Measurements from ENCODE around the gene EED. TPM values are rescaled to one million over a fixed set of nuclear protein-coding genes. Genes with fewer than 3 reads are reported as not detected.
A peak's percentile ranks its signal among the peaks of the same experiment; 100 is the strongest.

Gene EED
- total RNA-seq, 1 experiment from 2014 or later, result 25.2 TPM

DNA sequence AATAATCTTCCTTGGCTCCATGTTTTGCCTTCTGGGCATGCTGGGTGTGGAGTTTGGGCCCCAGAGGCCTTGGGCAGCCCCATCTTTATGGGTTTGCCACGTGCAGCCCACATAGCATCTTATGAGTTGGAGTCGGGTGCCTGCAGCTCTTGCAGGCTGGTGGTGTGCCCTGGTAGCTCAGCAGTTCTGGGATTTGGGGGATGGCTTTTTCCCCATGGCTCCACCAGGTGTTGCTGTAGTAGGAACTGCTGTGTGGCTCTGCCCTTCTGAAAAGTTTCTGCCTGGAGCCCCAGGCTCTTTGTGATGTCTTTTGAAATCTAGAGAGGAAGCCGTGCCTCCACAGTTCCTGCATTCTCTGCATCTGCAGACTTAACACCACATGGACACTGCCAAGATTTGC, 16.8 kb downstream of the EED start:
- H3K36me3 ChIP-seq (ENCODE audit: control insufficient read depth in 1 of 2, insufficient read depth in 2 of 2, low read length in 2 of 2), result peaks cover 2 to 9% of the 10 kb centered on the region in 2 experiments; a peak in 1 of 4 replicates
- no peak overlapping the region for H3K4me3 ChIP-seq (replicated peaks in 1 of 2; ENCODE audit: low read depth in 1 of 2, low read length in 2 of 2)
- BruUV-seq (replicated peaks), result no TSS peak
- ChIA-PET POLR2A (no interaction called here), CTCF (no interaction called here), RAD21 (ENCODE audit: low non-redundant PET in 1 of 2, low total read pairs in 2 of 2, uncharacterized antibody in 2 of 2, unreplicated experiment in 2 of 2) (no interaction called here)
- DNase-seq (ENCODE audit: low read depth, low spot score), result no peak
- H3K9ac ChIP-seq (ENCODE audit: low read length), result no peak overlapping the region
- H3K4me2 ChIP-seq (ENCODE audit: low read length), result no peak overlapping the region
- no peaks in the 10 kb centered on the region for H3K9me2 ChIP-seq (ENCODE audit: insufficient read depth)
- ATAC-seq, result peak; percentile 42; the same call in 1 of the 2 replicates
- H2AFZ ChIP-seq (ENCODE audit: low read depth, low read length, poor library complexity, severe bottlenecking), result no peak overlapping the region
- H3K79me2 ChIP-seq (ENCODE audit: insufficient read depth, low read length), result peaks cover 17% of the 10 kb centered on the region; the same call in 1 of the 2 replicates
- peaks cover 2% of the 10 kb centered on the region; the same call in 1 of the 2 replicates for H4K20me1 ChIP-seq (ENCODE audit: insufficient read depth)
- no peaks in the 10 kb centered on the region for H3K27me3 ChIP-seq (ENCODE audit: insufficient read depth, low read length)
- no peak for TF ChIP-seq ELF1 (IDR thresholded peaks at IDR 0.05; ENCODE audit: borderline replicate concordance, low read depth)
- no peak for TF ChIP-seq SP1 (IDR thresholded peaks at IDR 0.05; ENCODE audit: low read depth)
- TF ChIP-seq, protein P1, sequence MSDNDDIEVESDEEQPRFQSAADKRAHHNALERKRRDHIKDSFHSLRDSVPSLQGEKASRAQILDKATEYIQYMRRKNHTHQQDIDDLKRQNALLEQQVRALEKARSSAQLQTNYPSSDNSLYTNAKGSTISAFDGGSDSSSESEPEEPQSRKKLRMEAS (IDR thresholded peaks at IDR 0.05), result no peak
- TF ChIP-seq, protein P2, sequence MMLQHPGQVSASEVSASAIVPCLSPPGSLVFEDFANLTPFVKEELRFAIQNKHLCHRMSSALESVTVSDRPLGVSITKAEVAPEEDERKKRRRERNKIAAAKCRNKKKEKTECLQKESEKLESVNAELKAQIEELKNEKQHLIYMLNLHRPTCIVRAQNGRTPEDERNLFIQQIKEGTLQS (IDR thresholded peaks at IDR 0.05), result no peak
- no peak for TF ChIP-seq FOSL1 (IDR thresholded peaks at IDR 0.05; ENCODE audit: low read depth)
- no peak overlapping the region for H3K27ac ChIP-seq (ENCODE audit: low read depth, low read length)
- no peaks in the 10 kb centered on the region for H3K9me3 ChIP-seq (ENCODE audit: control insufficient read depth in 1 of 2, insufficient read depth in 1 of 2, low read depth in 1 of 2, low read length in 2 of 2)
- no peaks in the 10 kb centered on the region for H3K4me1 ChIP-seq (ENCODE audit: control insufficient read depth in 1 of 2, insufficient read depth in 2 of 2, low read length in 2 of 2)
- intact Hi-C loops (cut with micrococcal nuclease), result no loop called here

DNA sequence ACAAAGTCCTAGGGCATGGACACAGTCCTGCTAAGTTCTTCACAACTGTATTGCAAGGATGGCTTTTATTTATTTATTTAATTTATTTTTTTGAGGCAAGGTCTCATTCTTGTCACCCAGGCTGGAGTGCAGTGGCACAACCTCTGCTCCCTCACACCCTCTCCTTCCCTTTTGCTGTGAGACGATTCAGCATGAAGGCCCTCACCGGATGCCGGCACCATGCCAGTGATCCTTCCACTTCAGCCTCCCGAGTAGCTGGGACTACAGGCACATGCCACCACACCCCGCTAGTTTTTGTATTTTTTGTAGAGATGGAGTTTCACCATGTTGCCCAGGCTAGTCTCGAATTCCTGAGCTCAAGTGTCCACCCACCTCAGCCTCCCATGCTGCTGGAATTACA, 17.8 kb downstream of the EED start:
- intact Hi-C loops (cut with micrococcal nuclease), result no loop called here
- Histone ChIP-seq H2AFZ (ENCODE audit: low read depth, low read length, poor library complexity, severe bottlenecking) (no peak overlapping the region), H3K4me1 (ENCODE audit: control insufficient read depth in 1 of 2, insufficient read depth in 2 of 2, low read length in 2 of 2) (no peaks in the 10 kb centered on the region), H4K20me1 (ENCODE audit: insufficient read depth) (no peaks in the 10 kb centered on the region), H3K36me3 (ENCODE audit: control insufficient read depth in 1 of 2, insufficient read depth in 2 of 2, low read length in 2 of 2) (peaks cover 2 to 9% of the 10 kb centered on the region in 2 experiments; a peak in 1 of 4 replicates), H3K4me2 (ENCODE audit: low read length) (no peak overlapping the region), H3K9me2 (ENCODE audit: insufficient read depth) (no peaks in the 10 kb centered on the region), H3K27me3 (ENCODE audit: insufficient read depth, low read length) (no peaks in the 10 kb centered on the region), H3K9ac (ENCODE audit: low read length) (no peak overlapping the region), H3K79me2 (ENCODE audit: insufficient read depth, low read length) (peaks cover 8% of the 10 kb centered on the region; the same call in 1 of the 2 replicates), H3K27ac (ENCODE audit: low read depth, low read length) (no peak overlapping the region), H3K9me3 (ENCODE audit: control insufficient read depth in 1 of 2, insufficient read depth in 1 of 2, low read depth in 1 of 2, low read length in 2 of 2) (no peaks in the 10 kb centered on the region), H3K4me3 (replicated peaks in 1 of 2; ENCODE audit: low read depth in 1 of 2, low read length in 2 of 2) (no peak overlapping the region)
- ChIA-PET RAD21 (ENCODE audit: low non-redundant PET in 1 of 2, low total read pairs in 2 of 2, uncharacterized antibody in 2 of 2, unreplicated experiment in 2 of 2) (no interaction called here), POLR2A (no interaction called here), CTCF (no interaction called here)
- BruUV-seq (replicated peaks), result no TSS peak
- ATAC-seq (no peak), DNase-seq (ENCODE audit: low read depth, low spot score) (no peak)
- TF ChIP-seq YY1 (IDR thresholded peaks at IDR 0.05; ENCODE audit: extremely low read depth, insufficient replicate concordance, low read depth, low read length) (no peak), EZH2 (IDR thresholded peaks at IDR 0.05) (no peak), SP1 (IDR thresholded peaks at IDR 0.05; ENCODE audit: low read depth) (no peak), ELF1 (IDR thresholded peaks at IDR 0.05; ENCODE audit: borderline replicate concordance, low read depth) (no peak), CEBPB (IDR thresholded peaks at IDR 0.05; ENCODE audit: low read depth) (no peak), RAD21 (IDR thresholded peaks at IDR 0.05; ENCODE audit: low read depth) (no peak), POLR2AphosphoS5 (IDR thresholded peaks at IDR 0.05; ENCODE audit: low read depth, low read length) (no peak), JUND (IDR thresholded peaks at IDR 0.05) (no peak), EGR1 (IDR thresholded peaks at IDR 0.05; ENCODE audit: low read depth) (no peak), SRF (IDR thresholded peaks at IDR 0.05; ENCODE audit: low read depth) (no peak), SIN3A (IDR thresholded peaks at IDR 0.05; ENCODE audit: low read depth) (no peak), TCF7L2 (IDR thresholded peaks at IDR 0.05; ENCODE audit: borderline replicate concordance, extremely low read depth, insufficient read depth, insufficient read length) (no peak), ZFX (IDR thresholded peaks at IDR 0.05) (no peak), CBX3 (IDR thresholded peaks at IDR 0.05; ENCODE audit: low read depth) (no peak), POLR2A (IDR thresholded peaks at IDR 0.05; ENCODE audit: borderline replicate concordance, extremely low read depth, insufficient read depth, insufficient read length) (no peak)
- TF ChIP-seq, protein P3, sequence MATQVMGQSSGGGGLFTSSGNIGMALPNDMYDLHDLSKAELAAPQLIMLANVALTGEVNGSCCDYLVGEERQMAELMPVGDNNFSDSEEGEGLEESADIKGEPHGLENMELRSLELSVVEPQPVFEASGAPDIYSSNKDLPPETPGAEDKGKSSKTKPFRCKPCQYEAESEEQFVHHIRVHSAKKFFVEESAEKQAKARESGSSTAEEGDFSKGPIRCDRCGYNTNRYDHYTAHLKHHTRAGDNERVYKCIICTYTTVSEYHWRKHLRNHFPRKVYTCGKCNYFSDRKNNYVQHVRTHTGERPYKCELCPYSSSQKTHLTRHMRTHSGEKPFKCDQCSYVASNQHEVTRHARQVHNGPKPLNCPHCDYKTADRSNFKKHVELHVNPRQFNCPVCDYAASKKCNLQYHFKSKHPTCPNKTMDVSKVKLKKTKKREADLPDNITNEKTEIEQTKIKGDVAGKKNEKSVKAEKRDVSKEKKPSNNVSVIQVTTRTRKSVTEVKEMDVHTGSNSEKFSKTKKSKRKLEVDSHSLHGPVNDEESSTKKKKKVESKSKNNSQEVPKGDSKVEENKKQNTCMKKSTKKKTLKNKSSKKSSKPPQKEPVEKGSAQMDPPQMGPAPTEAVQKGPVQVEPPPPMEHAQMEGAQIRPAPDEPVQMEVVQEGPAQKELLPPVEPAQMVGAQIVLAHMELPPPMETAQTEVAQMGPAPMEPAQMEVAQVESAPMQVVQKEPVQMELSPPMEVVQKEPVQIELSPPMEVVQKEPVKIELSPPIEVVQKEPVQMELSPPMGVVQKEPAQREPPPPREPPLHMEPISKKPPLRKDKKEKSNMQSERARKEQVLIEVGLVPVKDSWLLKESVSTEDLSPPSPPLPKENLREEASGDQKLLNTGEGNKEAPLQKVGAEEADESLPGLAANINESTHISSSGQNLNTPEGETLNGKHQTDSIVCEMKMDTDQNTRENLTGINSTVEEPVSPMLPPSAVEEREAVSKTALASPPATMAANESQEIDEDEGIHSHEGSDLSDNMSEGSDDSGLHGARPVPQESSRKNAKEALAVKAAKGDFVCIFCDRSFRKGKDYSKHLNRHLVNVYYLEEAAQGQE (IDR thresholded peaks at IDR 0.05; ENCODE audit: low read depth), result no peak
- TF ChIP-seq, protein P1 (IDR thresholded peaks at IDR 0.05), result no peak

Measured in HCT116 (cell line).